Left ventricle myocardium inferior (tissue), 1 donor: Measurements from ENCODE around the gene AFF1. TPM values are rescaled to one million over a fixed set of nuclear protein-coding genes. Genes with fewer than 3 reads are reported as not detected.
A peak's percentile ranks its signal among the peaks of the same experiment; 100 is the strongest.
"Not testable (repeated sequence)": the region's sequence is repeated elsewhere in the genome, so short reads cannot be mapped to it uniquely, and the experiment has no call there.

Experiments used
- DNase-seq: peaks from one replicate; pipeline ENCODE4 v3.0.0-alpha.2; 2020
- H3K27ac ChIP-seq: fragments of 200-600 bp; replicated peaks from 2 replicates; pipeline ENCODE4 v1.8.0; 2021
- H3K27me3 ChIP-seq: fragments of 200-600 bp; 2 replicates; pipeline ENCODE4 v1.8.0; 2021; ENCODE audit warnings: low read depth
- H3K36me3 ChIP-seq: fragments of 200-600 bp; 2 replicates; pipeline ENCODE4 v1.8.0; 2021
- H3K4me1 ChIP-seq: fragments of 200-600 bp; 2 replicates; pipeline ENCODE4 v1.8.0; 2021
- H3K4me3 ChIP-seq: fragments of 200-600 bp; 2 replicates; pipeline ENCODE4 v1.8.0; 2021; ENCODE audit warnings: mild to moderate bottlenecking, moderate library complexity
- H3K9me3 ChIP-seq: fragments of 200-600 bp; replicated peaks from 2 replicates; pipeline ENCODE4 v1.8.0; 2021
- intact Hi-C: fragments of 100-400 bp; cut with micrococcal nuclease; formaldehyde crosslinking; loops from one replicate; pipeline ENCODE4 v1.11.0; 2022
- total RNA-seq: library from RNA; stranded (reverse); fragmentation: NEBNext Ultra II Directional; extraction: Animal tissue kit (Norgen Biotek cat#: 25700); gene quantifications from one replicate; pipeline ENCODE4 v1.2.1, GENCODE V29; 2021
- TF ChIP-seq, protein P1 (sequence below): fragments of 200-600 bp; IDR thresholded peaks from 2 replicates; pipeline ENCODE4 v1.8.0; 2021; ENCODE audit warnings: antibody characterized with exemption, mild to moderate bottlenecking, borderline replicate concordance
- donor health status: DM: no; HTN: yes; CAD: no; lungs with severe emphysema.

AFF1 gene
- total RNA-seq, 1 donor from 2014 or later: 67.9 TPM

GRCh38 chr4:87069037-87069742, 134.4 kb downstream of the AFF1 start:
- intact Hi-C loops: no loop called here
- Histone ChIP-seq H3K27ac (peak overlapping the region; percentile 78), H3K4me3 (peak overlapping the region; percentile 39)

DNA sequence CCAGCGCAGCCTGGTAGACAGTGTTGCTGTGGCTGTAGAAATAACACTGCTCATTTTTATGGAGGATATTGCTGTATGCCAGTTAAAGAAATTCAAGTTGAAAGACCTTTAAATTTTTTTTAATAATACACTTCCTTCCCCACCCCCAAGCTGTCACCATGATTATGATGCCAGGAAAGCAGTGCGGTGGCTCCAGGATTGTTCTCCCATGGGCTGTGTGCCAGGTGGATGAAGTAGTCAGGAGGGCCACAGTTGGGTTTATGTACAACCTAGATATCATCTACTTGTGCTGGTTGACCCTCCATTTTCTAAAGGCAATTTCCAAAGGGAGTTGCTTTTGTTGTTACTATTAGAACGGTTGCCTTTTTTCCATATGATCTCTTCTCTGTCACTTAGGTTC, 136.6 kb downstream of the AFF1 start:
- Histone ChIP-seq H3K9me3 (no peaks in the 10 kb centered on the region), H3K27ac (peak overlapping the region; percentile 17), H3K4me1 (peaks cover 95% of the 10 kb centered on the region), H3K4me3 (no peak overlapping the region), H3K36me3 (no peaks in the 10 kb centered on the region), H3K27me3 (no peaks in the 10 kb centered on the region)
- intact Hi-C loops: no loop called here
- no peak for DNase-seq
- TF ChIP-seq, protein P1, sequence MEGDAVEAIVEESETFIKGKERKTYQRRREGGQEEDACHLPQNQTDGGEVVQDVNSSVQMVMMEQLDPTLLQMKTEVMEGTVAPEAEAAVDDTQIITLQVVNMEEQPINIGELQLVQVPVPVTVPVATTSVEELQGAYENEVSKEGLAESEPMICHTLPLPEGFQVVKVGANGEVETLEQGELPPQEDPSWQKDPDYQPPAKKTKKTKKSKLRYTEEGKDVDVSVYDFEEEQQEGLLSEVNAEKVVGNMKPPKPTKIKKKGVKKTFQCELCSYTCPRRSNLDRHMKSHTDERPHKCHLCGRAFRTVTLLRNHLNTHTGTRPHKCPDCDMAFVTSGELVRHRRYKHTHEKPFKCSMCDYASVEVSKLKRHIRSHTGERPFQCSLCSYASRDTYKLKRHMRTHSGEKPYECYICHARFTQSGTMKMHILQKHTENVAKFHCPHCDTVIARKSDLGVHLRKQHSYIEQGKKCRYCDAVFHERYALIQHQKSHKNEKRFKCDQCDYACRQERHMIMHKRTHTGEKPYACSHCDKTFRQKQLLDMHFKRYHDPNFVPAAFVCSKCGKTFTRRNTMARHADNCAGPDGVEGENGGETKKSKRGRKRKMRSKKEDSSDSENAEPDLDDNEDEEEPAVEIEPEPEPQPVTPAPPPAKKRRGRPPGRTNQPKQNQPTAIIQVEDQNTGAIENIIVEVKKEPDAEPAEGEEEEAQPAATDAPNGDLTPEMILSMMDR: no peak

More at GRCh38 chr4:87069037-87069742, 134.4 kb downstream of the AFF1 start:
- Histone ChIP-seq H3K36me3 (no peaks in the 10 kb centered on the region), H3K27me3 (no peaks in the 10 kb centered on the region), H3K4me1 (peaks cover 73% of the 10 kb centered on the region), H3K9me3 (no peaks in the 10 kb centered on the region)
- TF ChIP-seq, protein P1: no peak
- DNase-seq: no peak

GRCh38 chr4:87072545-87072944, 137.7 kb downstream of the AFF1 start:
- H3K4me1 ChIP-seq: peaks cover 96% of the 10 kb centered on the region
- intact Hi-C loops, H3K27me3 ChIP-seq, H3K4me3 ChIP-seq, DNase-seq, H3K9me3 ChIP-seq, H3K36me3 ChIP-seq: not testable (repeated sequence)
- H3K27ac ChIP-seq: peak overlapping the region; percentile 73

GRCh38 chr4:87073199-87074120, 138.6 kb downstream of the AFF1 start:
- peak; percentile 47 for DNase-seq

GRCh38 chr4:87074121-87074488, 139.3 kb downstream of the AFF1 start:
- no peaks in the 10 kb centered on the region for H3K27me3 ChIP-seq
- no peaks in the 10 kb centered on the region for H3K9me3 ChIP-seq
- H3K36me3 ChIP-seq: no peaks in the 10 kb centered on the region
- peaks cover 96% of the 10 kb centered on the region for H3K4me1 ChIP-seq
- TF ChIP-seq, protein P1: no peak
- peak overlapping the region; percentile 40 for H3K4me3 ChIP-seq
- intact Hi-C loops: no loop called here
- DNase-seq: no peak
- peak overlapping the region; percentile 73 for H3K27ac ChIP-seq

More at GRCh38 chr4:87073199-87074120, 138.6 kb downstream of the AFF1 start:
- TF ChIP-seq, protein P1: no peak
- intact Hi-C loops: no loop called here
- Histone ChIP-seq H3K4me3 (peak overlapping the region; percentile 40), H3K27ac (peak overlapping the region; percentile 73), H3K9me3 (no peaks in the 10 kb centered on the region), H3K36me3 (no peaks in the 10 kb centered on the region), H3K27me3 (no peaks in the 10 kb centered on the region), H3K4me1 (peaks cover 96% of the 10 kb centered on the region)
